Chondrocyte (in vitro differentiated cells): ENCODE data around the gene SEPSECS. TPM values are rescaled to one million over a fixed set of nuclear protein-coding genes. Genes with fewer than 3 reads are reported as not detected.

ENCODE experiments used
- DNase-seq: peaks from one replicate; pipeline ENCODE4 v3.0.0; 2021; ENCODE audit warnings: mixed read lengths, low spot score
- H3K27ac Mint-ChIP-seq: one replicate; pipeline ENCODE4 v1.8.0; 2021; ENCODE audit warnings: mild to moderate bottlenecking, moderate library complexity, mixed read lengths; ENCODE audit not compliant: unreplicated experiment
- H3K27me3 Mint-ChIP-seq: 2 replicates; pipeline ENCODE4 v1.8.0; 2021; ENCODE audit warnings: low read depth, mixed read lengths
- H3K36me3 Mint-ChIP-seq: 2 replicates; pipeline ENCODE4 v1.8.0; 2021; ENCODE audit warnings: low read depth, mixed read lengths
- H3K4me1 Mint-ChIP-seq: 2 replicates; pipeline ENCODE4 v1.8.0; 2021; ENCODE audit warnings: low read depth, mild to moderate bottlenecking, mixed read lengths
- H3K4me3 Mint-ChIP-seq: one replicate; pipeline ENCODE4 v1.8.0; 2021; ENCODE audit warnings: mild to moderate bottlenecking, moderate library complexity, mixed read lengths; ENCODE audit not compliant: unreplicated experiment
- H3K9me3 Mint-ChIP-seq: 2 replicates; pipeline ENCODE4 v1.8.0; 2021; ENCODE audit warnings: low read depth, mixed read lengths
- long read RNA-seq: library from polyadenylated mRNA; stranded (forward); transcript quantifications from one replicate; pipeline ENCODE4 v2.0.0, GENCODE V29; 2021
- total RNA-seq: library from RNA; stranded (reverse); gene quantifications from 3 replicates; pipeline ENCODE4 v1.2.1, GENCODE V29; 2021
- TF ChIP-seq, protein P1 (sequence below): fragments of 200-600 bp; sonication (generic); IDR thresholded peaks from 2 replicates; pipeline ENCODE4 v1.5.0; 2021; ENCODE audit warnings: antibody characterized with exemption, mild to moderate bottlenecking, moderate library complexity

The SEPSECS gene
- total RNA-seq, result 5.4 to 7.8 TPM (median 6.1 TPM) in 3 replicates
- long read RNA-seq, full-length matches to known transcripts, result 2 of 3 reads
- long read RNA-seq, partial matches to known transcripts, result 0 of 3 reads
- long read RNA-seq, other reads (novel, unspliced or antisense), result 1 of 3 reads

DNA sequence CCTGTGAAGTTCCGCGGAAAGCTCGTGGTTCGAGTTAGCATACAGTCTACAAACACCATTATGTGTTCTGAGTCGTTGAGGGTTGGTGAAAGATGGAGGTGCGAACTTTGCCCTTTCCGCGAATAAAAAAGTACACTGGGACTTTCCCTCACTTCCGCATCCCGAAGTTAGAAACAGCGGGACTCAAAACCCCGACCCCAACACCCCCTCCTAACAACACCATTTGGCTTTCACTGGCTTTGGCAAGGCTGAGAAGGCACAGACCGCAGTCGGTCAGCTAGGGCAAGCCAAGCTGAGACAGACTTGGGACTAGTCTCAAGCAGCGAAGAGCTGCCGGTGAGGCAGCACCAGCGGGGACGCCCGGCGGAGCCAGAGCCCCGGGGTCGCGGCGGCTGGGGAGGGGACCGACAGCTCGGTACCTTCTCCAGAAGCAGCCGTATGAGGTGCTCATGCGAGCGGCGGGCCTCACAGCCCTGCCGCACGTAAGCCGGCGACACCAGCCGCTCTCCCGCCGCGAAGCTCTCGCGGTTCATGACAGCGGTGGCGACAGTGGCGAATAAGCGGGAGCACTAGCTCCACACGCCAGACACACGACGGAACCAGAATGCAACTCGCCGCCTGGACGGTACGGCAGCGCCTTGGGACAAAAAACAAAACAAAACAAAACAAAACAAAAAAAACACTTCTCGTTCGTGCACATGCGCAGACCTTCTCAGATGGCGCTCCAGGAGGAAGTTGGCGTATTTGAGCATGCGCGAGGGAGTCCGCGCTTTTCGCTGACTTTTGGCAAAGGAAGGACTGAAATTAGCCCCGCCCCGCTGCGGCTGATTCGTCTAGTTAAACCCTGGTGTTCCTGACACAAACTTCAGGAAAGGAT, at the start of gene SEPSECS:
SEPSECS (minus strand) TSS at position 613 of the 877 bp plus-strand sequence; CDS start at position 533, 80 bp downstream.
- TF ChIP-seq, protein P1, sequence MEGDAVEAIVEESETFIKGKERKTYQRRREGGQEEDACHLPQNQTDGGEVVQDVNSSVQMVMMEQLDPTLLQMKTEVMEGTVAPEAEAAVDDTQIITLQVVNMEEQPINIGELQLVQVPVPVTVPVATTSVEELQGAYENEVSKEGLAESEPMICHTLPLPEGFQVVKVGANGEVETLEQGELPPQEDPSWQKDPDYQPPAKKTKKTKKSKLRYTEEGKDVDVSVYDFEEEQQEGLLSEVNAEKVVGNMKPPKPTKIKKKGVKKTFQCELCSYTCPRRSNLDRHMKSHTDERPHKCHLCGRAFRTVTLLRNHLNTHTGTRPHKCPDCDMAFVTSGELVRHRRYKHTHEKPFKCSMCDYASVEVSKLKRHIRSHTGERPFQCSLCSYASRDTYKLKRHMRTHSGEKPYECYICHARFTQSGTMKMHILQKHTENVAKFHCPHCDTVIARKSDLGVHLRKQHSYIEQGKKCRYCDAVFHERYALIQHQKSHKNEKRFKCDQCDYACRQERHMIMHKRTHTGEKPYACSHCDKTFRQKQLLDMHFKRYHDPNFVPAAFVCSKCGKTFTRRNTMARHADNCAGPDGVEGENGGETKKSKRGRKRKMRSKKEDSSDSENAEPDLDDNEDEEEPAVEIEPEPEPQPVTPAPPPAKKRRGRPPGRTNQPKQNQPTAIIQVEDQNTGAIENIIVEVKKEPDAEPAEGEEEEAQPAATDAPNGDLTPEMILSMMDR, result peak; percentile 21

DNA sequence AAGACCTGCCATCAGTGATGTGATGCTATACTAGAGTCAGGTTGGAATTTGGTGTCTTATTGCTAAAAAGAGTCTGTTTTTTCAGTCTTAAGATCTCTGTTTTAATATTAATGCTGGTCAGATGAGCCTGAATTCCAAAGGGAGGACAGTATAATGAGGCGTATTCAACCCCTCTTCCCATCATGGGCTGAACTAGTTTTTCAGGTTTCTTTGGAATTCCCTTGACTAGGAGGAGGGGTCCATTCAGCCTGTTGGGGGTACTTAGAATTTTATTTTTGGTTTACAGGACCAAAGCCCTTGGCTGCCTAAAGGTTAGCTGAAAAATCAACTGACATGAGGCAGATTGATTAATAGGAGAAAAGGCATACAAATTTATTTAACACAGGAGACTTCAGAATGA, 49.5 kb upstream of the SEPSECS start:
- H3K27me3 Mint-ChIP-seq, result peaks cover 7% of the 10 kb centered on the region
- TF ChIP-seq, protein P1, result no peak
- H3K27ac Mint-ChIP-seq, result no peak overlapping the region
- no peak overlapping the region for H3K4me3 Mint-ChIP-seq
- H3K36me3 Mint-ChIP-seq, result peaks cover 2% of the 10 kb centered on the region
- no peak for DNase-seq
- no peaks in the 10 kb centered on the region for H3K4me1 Mint-ChIP-seq
- peaks cover 11% of the 10 kb centered on the region for H3K9me3 Mint-ChIP-seq

More for the DNA sequence above, at the start of gene SEPSECS:
- peaks cover 28% of the 10 kb centered on the region for H3K4me1 Mint-ChIP-seq
- DNase-seq, result peak; percentile 98
- H3K4me3 Mint-ChIP-seq, result peak within 1 kb of the TSS; percentile 81
- no peaks in the 10 kb centered on the region for H3K27me3 Mint-ChIP-seq
- H3K9me3 Mint-ChIP-seq, result no peaks in the 10 kb centered on the region
- peak within 1 kb of the TSS; percentile 98 for H3K27ac Mint-ChIP-seq
- H3K36me3 Mint-ChIP-seq, result peaks cover 2% of the 10 kb centered on the region

DNA sequence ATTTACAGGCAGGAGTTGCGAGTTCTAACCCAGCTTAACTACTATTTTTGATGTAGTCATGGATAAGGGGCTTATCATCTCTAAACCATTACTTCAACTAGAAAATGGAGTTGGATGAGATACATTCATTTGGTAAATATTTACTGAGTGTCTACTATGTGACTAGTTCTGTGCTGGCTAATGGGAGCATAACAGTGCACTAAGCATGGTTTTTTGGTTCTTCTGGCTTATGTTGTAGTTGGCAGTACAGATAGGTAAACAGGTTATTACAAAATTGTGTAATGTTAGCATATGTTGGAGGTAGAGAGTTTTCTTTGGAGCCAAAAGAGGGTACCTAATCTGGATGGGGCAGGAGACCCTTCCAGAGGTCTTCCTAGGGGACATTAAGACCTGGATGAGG, 47.7 kb upstream of the SEPSECS start:
- no peaks in the 10 kb centered on the region for H3K4me1 Mint-ChIP-seq
- H3K27ac Mint-ChIP-seq, result no peak overlapping the region
- peaks cover under 1% of the 10 kb centered on the region for H3K36me3 Mint-ChIP-seq
- H3K27me3 Mint-ChIP-seq, result peaks cover 7% of the 10 kb centered on the region
- DNase-seq, result no peak
- H3K9me3 Mint-ChIP-seq, result peaks cover 9% of the 10 kb centered on the region
- H3K4me3 Mint-ChIP-seq, result no peak overlapping the region
- TF ChIP-seq, protein P1, result no peak

DNA sequence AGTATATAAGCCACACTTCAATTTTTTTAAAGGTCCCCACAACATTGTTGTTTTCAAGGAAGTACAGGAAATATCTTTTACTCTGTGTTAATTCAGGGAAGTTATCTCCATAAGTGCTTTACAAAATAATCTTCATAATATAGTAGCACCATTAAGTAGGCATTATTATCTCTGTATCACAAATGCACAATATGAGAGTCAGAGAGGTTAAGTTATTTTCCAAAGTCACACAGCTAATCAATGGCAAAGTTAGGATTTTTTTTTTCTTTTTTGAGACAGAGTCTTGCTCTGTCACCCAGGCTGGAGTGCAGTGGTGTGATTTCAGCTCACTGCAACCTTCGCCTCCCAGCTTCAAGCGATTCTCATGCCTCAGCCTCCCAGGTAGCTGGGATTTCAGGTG, 38.5 kb upstream of the SEPSECS start:
- H3K9me3 Mint-ChIP-seq, result no peaks in the 10 kb centered on the region
- no peaks in the 10 kb centered on the region for H3K4me1 Mint-ChIP-seq
- no peak overlapping the region for H3K27ac Mint-ChIP-seq
- H3K27me3 Mint-ChIP-seq, result no peaks in the 10 kb centered on the region
- H3K36me3 Mint-ChIP-seq, result peaks cover 2% of the 10 kb centered on the region
- DNase-seq, result no peak
- H3K4me3 Mint-ChIP-seq, result no peak overlapping the region
- TF ChIP-seq, protein P1, result no peak

DNA sequence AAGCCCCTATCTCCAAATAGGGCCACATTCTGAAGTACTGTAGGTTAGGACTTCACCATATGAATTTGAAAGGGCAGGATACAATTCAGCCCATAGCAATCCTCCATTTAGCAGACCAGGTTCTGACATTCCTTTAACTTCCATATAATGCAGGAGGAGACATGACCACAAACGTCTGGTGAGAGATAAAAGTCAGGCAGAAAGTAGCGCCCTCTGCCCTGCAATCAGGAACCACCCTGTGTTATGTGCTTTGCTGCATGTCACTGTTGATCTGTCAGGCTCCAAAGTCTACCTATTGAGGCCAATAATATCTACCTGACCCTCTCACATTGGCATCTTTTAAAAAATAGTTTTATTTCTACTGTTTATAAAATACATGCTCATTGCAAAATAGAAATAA, 30.2 kb upstream of the SEPSECS start:
- H3K4me1 Mint-ChIP-seq, result no peaks in the 10 kb centered on the region
- H3K27me3 Mint-ChIP-seq, result no peaks in the 10 kb centered on the region
- no peak overlapping the region for H3K27ac Mint-ChIP-seq

More for the DNA sequence above, 30.2 kb upstream of the SEPSECS start:
- no peak for DNase-seq
- H3K9me3 Mint-ChIP-seq, result no peaks in the 10 kb centered on the region
- TF ChIP-seq, protein P1, result no peak
- H3K36me3 Mint-ChIP-seq, result no peaks in the 10 kb centered on the region
- H3K4me3 Mint-ChIP-seq, result no peak overlapping the region
